K562 (cell line): ENCODE measurements around the gene VSIG4. TPM values are rescaled to one million over a fixed set of nuclear protein-coding genes. Genes with fewer than 3 reads are reported as not detected.
A peak's percentile ranks its signal among the peaks of the same experiment; 100 is the strongest.

ENCODE experiments used
- AFF1 ChIP-seq, 2 experiments: fragments of 450-650 bp; IDR thresholded peaks; 2 replicates each; pipeline ENCODE4 v1.6.1; 2018; ENCODE audit warnings: mild to moderate bottlenecking in 2 of 2, low read depth in 1 of 2; ENCODE audit not compliant: partially characterized antibody in 2 of 2
- CBX5 ChIP-seq: IDR thresholded peaks from 2 replicates; pipeline ENCODE4 v1.6.1; 2014; ENCODE audit warnings: low read depth, borderline replicate concordance
- CLOCK ChIP-seq: fragments of 250-450 bp; sonication (Bioruptor Pico); IDR thresholded peaks from 2 replicates; pipeline ENCODE4 v1.4.0; 2020; ENCODE audit warnings: mild to moderate bottlenecking, moderate library complexity, borderline replicate concordance
- DPF2 ChIP-seq: fragments of 450-650 bp; IDR thresholded peaks from 2 replicates; pipeline ENCODE4 v1.6.1; 2016
- FOSL1 ChIP-seq: fragments of 200-800 bp; sonication (Bioruptor generic); conservative IDR thresholded peaks from 2 replicates; pipeline ENCODE4 v1.6.1; 2016; ENCODE audit warnings: missing genetic modification characterization, missing compliant biosample characterization
- FOXA3 ChIP-seq, 2 experiments: fragments of 450-650 bp in 1 of 2; sonication (generic) in 1 of 2; formaldehyde crosslinking; IDR thresholded peaks in 1 of 2; conservative IDR thresholded peaks in 1 of 2; 2 replicates each; pipeline versions ENCODE4 v1.4.0 to v1.8.0; 2020 to 2022; ENCODE audit warnings: mild to moderate bottlenecking in 2 of 2, missing genetic modification reagents in 1 of 2
- HES1 ChIP-seq: fragments of 450-650 bp; IDR thresholded peaks from 2 replicates; pipeline ENCODE4 v1.6.1; 2016; ENCODE audit warnings: low read depth, mild to moderate bottlenecking, moderate library complexity
- JUN ChIP-seq, 2 experiments: sonication (generic) in 1 of 2; formaldehyde crosslinking in 1 of 2; IDR thresholded peaks; 2 replicates each; pipeline versions ENCODE4 v1.6.1 to v1.8.0; 2012 to 2022; ENCODE audit warnings: borderline replicate concordance in 2 of 2, mild to moderate bottlenecking in 2 of 2, improper control_type of control experiment in 1 of 2, low read depth in 1 of 2, low read length in 1 of 2, missing genetic modification reagents in 1 of 2
- LEF1 ChIP-seq: fragments of 450-650 bp; IDR thresholded peaks from 2 replicates; pipeline ENCODE4 v1.6.1; 2016; ENCODE audit warnings: mild to moderate bottlenecking
- MTF1 ChIP-seq: fragments of 250-450 bp; sonication (Bioruptor Pico); IDR thresholded peaks from 2 replicates; pipeline ENCODE4 v1.9.0; 2021; ENCODE audit warnings: moderate library complexity, mild to moderate bottlenecking, inconsistent platforms, borderline replicate concordance
- NR2C1 ChIP-seq, 2 experiments: fragments of 450-650 bp; IDR thresholded peaks; 2 replicates each; pipeline ENCODE4 v1.6.1; 2017; ENCODE audit warnings: mild to moderate bottlenecking in 2 of 2, antibody characterized with exemption in 1 of 2, inconsistent platforms in 1 of 2, missing compliant biosample characterization in 1 of 2, missing genetic modification characterization in 1 of 2
- RAD51 ChIP-seq: fragments of 450-650 bp; IDR thresholded peaks from 2 replicates; pipeline ENCODE4 v1.7.1; 2016; ENCODE audit warnings: low read depth, mild to moderate bottlenecking, borderline replicate concordance
- TBL1XR1 ChIP-seq, 2 experiments: IDR thresholded peaks; 2 replicates each; pipeline ENCODE4 v1.6.1; 2012; ENCODE audit warnings: improper control_type of control experiment in 2 of 2, low read length in 2 of 2, mild to moderate bottlenecking in 1 of 2
- polyA plus RNA-seq, 8 experiments: library from polyadenylated mRNA; depleted of rRNA in 4 of 8; stranded (reverse) in 5 of 8; unstranded in 3 of 8; fragments of >200 nt; fragmentation: Nextera tagmentation in 2 of 8; fragmentation: Illumina TruSeq in 1 of 8; extraction: Ambion mirVana in 2 of 8; extraction: Trizol in 1 of 8; gene quantifications; 2 replicates each; pipeline versions ENCODE4 v1.2.1 to v1.2.3, GENCODE V29; 2011 to 2014; ENCODE audit warnings: inconsistent platforms in 1 of 8, missing spikeins in 1 of 8
- total RNA-seq, 7 experiments: library from RNA; depleted of rRNA in 6 of 7; stranded (reverse); fragments of >200 nt in 6 of 7; fragmentation: Illumina TruSeq in 2 of 7; extraction: Trizol in 2 of 7; gene quantifications; 2 replicates each; pipeline versions ENCODE4 v1.2.1 to v1.2.3, GENCODE V29; 2011 to 2021; ENCODE audit warnings: low replicate concordance in 1 of 7

VSIG4 gene
- total and polyA plus RNA-seq, 9 of the 15 experiments (the other 6 are each of a cell fraction or from before 2014, with no cell fraction given): 0.22 to 1.6 (median 0.46) TPM; not detected in 1

- no peak for TF ChIP-seq AFF1 (IDR thresholded peaks at IDR 0.05; ENCODE audit: low read depth in 1 of 2, partially characterized antibody in 2 of 2)
- peak in 1 of 2 experiments; percentile 34; a peak in 1 of 4 replicates for TF ChIP-seq TBL1XR1 (IDR thresholded peaks at IDR 0.05; ENCODE audit: low read length in 2 of 2)
- TF ChIP-seq MTF1 (CRISPR knock-in tag): no peak
- no peak for TF ChIP-seq JUN (IDR thresholded peaks at IDR 0.05; ENCODE audit: borderline replicate concordance, low read depth, low read length)
- TF ChIP-seq JUN (CRISPR knock-in tag; IDR thresholded peaks at IDR 0.05; ENCODE audit: borderline replicate concordance): no peak
- TF ChIP-seq LEF1: no peak
- peak; percentile 29; the same call in 1 of the 2 replicates for TF ChIP-seq CBX5
- TF ChIP-seq FOXA3 (CRISPR knock-in tag; conservative IDR thresholded peaks at IDR 0.05 in 1 of 2, IDR thresholded peaks at IDR 0.05 in 1 of 2): no peak
- no peak for TF ChIP-seq CLOCK (CRISPR knock-in tag)
- TF ChIP-seq RAD51: no peak
- no peak for TF ChIP-seq DPF2
- TF ChIP-seq NR2C1 (IDR thresholded peaks at IDR 0.05): no peak
- TF ChIP-seq NR2C1 (tag; IDR thresholded peaks at IDR 0.05): no peak
- TF ChIP-seq HES1: no peak
- no peak for TF ChIP-seq FOSL1 (tag)
Measured at GRCh38 chrX:66021765-66022631, 17.9 kb downstream of the VSIG4 start (continued).
